GM19438 (cell line): Measurements from ENCODE around the gene HSPG2.

Experiments used
- ATAC-seq: cut with Tn5 transposase; IDR thresholded peaks from one replicate; pipeline ENCODE4 v1.9.1; 2021; ENCODE audit warnings: low read depth; ENCODE audit not compliant: unreplicated experiment

Gene HSPG2

GRCh38 chr1:21868941-21869454 lies 68.1 kb downstream of the HSPG2 start:
- no peak for ATAC-seq

- no peak for ATAC-seq
Observed at GRCh38 chr1:21868482-21868881, 68.6 kb downstream of the HSPG2 start.

- no peak for ATAC-seq
Observed at GRCh38 chr1:21867451-21867996, 69.6 kb downstream of the HSPG2 start.

GRCh38 chr1:21866707-21867043 lies 70.4 kb downstream of the HSPG2 start:
- ATAC-seq = no peak

- peak; percentile 73 for ATAC-seq
Observed at GRCh38 chr1:21865943-21866706, 71.0 kb downstream of the HSPG2 start.

- no peak for ATAC-seq
Observed at GRCh38 chr1:21865609-21865942, 71.5 kb downstream of the HSPG2 start.

GRCh38 chr1:21864730-21865129 lies 72.4 kb downstream of the HSPG2 start:
- ATAC-seq = no peak

GRCh38 chr1:21863981-21864380 lies 73.1 kb downstream of the HSPG2 start:
- no peak for ATAC-seq

GRCh38 chr1:21861602-21862429 lies 75.3 kb downstream of the HSPG2 start:
- ATAC-seq = no peak

- no peak for ATAC-seq
Observed at GRCh38 chr1:21860971-21861370, 76.1 kb downstream of the HSPG2 start.

- no peak for ATAC-seq
Observed at GRCh38 chr1:21859669-21860179, 77.4 kb downstream of the HSPG2 start.

- ATAC-seq = no peak
Observed at GRCh38 chr1:21857840-21858670, 79.1 kb downstream of the HSPG2 start.

- no peak for ATAC-seq
Observed at GRCh38 chr1:21857142-21857839, 79.8 kb downstream of the HSPG2 start.

- no peak for ATAC-seq
Observed at GRCh38 chr1:21855257-21856096, 81.6 kb downstream of the HSPG2 start.

GRCh38 chr1:21854751-21855131 lies 82.4 kb downstream of the HSPG2 start:
- no peak for ATAC-seq

- no peak for ATAC-seq
Observed at GRCh38 chr1:21854090-21854750, 82.9 kb downstream of the HSPG2 start.

GRCh38 chr1:21853131-21853427 lies 84.0 kb downstream of the HSPG2 start:
- ATAC-seq = no peak

- ATAC-seq = no peak
Observed at GRCh38 chr1:21852282-21853130, 84.6 kb downstream of the HSPG2 start.
